Loucy (cell line): Measurements from ENCODE around the gene CABP4.
A peak's percentile ranks its signal among the peaks of the same experiment; 100 is the strongest.

Experiments
- H2AFZ ChIP-seq: fragments of 200-600 bp; sonication (generic); 2 replicates; pipeline ENCODE4 v1.6.0; 2016; ENCODE audit warnings: antibody characterized with exemption, mild to moderate bottlenecking, low read length, moderate library complexity
- H3F3A ChIP-seq: fragments of 200-600 bp; 2 replicates; pipeline ENCODE4 v1.6.0; 2016; ENCODE audit warnings: antibody characterized with exemption, low read depth, mild to moderate bottlenecking
- H3K27me3 ChIP-seq: fragments of 200-600 bp; sonication (generic); 2 replicates; pipeline ENCODE4 v1.6.1; 2014; ENCODE audit warnings: low read length, mild to moderate bottlenecking; ENCODE audit not compliant: insufficient read depth, poor library complexity, severe bottlenecking
- H3K36me3 ChIP-seq: fragments of 200-600 bp; sonication (generic); 2 replicates; pipeline ENCODE4 v1.6.1; 2016; ENCODE audit warnings: low read length; ENCODE audit not compliant: insufficient read depth
- H3K4me1 ChIP-seq: fragments of 200-600 bp; sonication (generic); 2 replicates; pipeline ENCODE4 v1.5.1; 2014; ENCODE audit warnings: low read length, mild to moderate bottlenecking; ENCODE audit not compliant: insufficient read depth, poor library complexity, severe bottlenecking
- H3K4me2 ChIP-seq: fragments of 200-600 bp; sonication (generic); 2 replicates; pipeline ENCODE4 v1.6.0; 2014; ENCODE audit warnings: antibody characterized with exemption, low read length, low read depth, mild to moderate bottlenecking; ENCODE audit not compliant: poor library complexity, severe bottlenecking
- H3K4me3 ChIP-seq: fragments of 200-600 bp; sonication (generic); 2 replicates; pipeline ENCODE4 v1.5.1; 2014; ENCODE audit warnings: low read length, mild to moderate bottlenecking, mixed read lengths; ENCODE audit not compliant: poor library complexity, severe bottlenecking
- H3K79me2 ChIP-seq: fragments of 200-600 bp; sonication (generic); 2 replicates; pipeline ENCODE4 v1.6.1; 2014; ENCODE audit warnings: low read length; ENCODE audit not compliant: insufficient read depth
- H3K9ac ChIP-seq: fragments of 200-600 bp; sonication (generic); 2 replicates; pipeline ENCODE4 v1.6.0; 2014; ENCODE audit warnings: mild to moderate bottlenecking, low read depth, low read length, moderate library complexity; ENCODE audit not compliant: poor library complexity, severe bottlenecking
- H3K9me2 ChIP-seq: fragments of 200-600 bp; sonication (generic); replicated peaks from 2 replicates; pipeline ENCODE4 v1.6.1; 2016; ENCODE audit warnings: low read depth, low read length, mixed read lengths
- H3K9me3 ChIP-seq: fragments of 200-600 bp; sonication (generic); 2 replicates; pipeline ENCODE4 v1.6.1; 2014; ENCODE audit warnings: mild to moderate bottlenecking, antibody characterized with exemption, low read length, low read depth; ENCODE audit not compliant: insufficient read depth
- H4K20me1 ChIP-seq: fragments of 200-600 bp; sonication (generic); 2 replicates; pipeline ENCODE4 v1.6.0; 2014; ENCODE audit warnings: antibody characterized with exemption, low read length, mild to moderate bottlenecking; ENCODE audit not compliant: insufficient read depth, poor library complexity, severe bottlenecking
- CTCF ChIP-seq: fragments of 200-600 bp; sonication (generic); conservative IDR thresholded peaks from 2 replicates; pipeline ENCODE4 v1.5.1; 2014; ENCODE audit warnings: mild to moderate bottlenecking, antibody characterized with exemption, low read length
- EZH2phosphoT487 ChIP-seq: fragments of 200-600 bp; IDR thresholded peaks from 2 replicates; pipeline ENCODE4 v1.6.1; 2018; ENCODE audit warnings: antibody characterized with exemption, mild to moderate bottlenecking, moderate library complexity, borderline replicate concordance

Gene CABP4

DNA sequence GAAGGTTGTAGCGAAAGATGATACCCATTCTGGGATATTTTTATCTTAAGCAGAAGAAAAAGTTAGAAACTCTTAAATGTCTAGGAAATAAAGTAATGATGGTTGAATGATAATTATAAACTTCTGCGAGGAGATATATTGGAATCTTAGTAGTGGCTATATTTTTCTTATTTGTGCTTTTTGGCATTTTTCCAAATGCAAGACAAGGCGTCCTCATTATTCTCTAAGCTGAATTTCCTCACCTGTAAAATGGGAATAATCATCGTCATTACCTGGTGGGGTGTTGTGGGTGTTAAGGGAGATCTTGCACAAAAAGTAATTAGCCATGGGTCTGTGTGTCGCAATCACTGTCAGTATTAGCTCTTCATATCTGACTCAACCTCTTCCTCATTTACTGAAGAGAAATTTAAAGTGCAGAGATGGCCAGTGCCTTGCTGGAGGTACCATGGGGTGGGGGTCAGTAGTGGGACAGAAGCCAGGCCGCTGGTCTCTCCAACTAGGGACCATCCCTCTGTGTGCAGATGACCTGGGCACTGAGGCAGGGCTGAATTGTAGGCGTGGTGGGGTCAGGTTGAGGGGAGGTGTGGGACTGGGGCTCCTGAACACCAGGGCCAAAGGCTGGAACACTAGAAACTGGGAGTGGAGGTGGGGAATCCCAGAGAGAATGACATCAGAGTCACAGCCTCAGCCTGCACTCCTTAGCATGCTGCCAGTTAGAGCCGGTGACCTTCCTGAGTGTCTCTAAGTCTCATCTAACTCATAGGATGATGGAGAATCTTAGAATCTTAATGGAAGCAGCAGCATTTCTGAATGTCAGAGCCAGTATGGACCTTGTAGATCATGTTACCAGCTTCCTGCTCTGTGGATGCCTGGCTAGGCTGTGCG lies 45.9 kb downstream of the CABP4 start:
- no peak for TF ChIP-seq EZH2phosphoT487
- no peak for TF ChIP-seq CTCF
- peak overlapping the region; percentile 53 for H3K4me2 ChIP-seq
- H3K9me3 ChIP-seq, result no peaks in the 10 kb centered on the region
- H3K9me2 ChIP-seq, result no peaks in the 10 kb centered on the region
- peaks cover 16% of the 10 kb centered on the region for H4K20me1 ChIP-seq
- no peak overlapping the region for H2AFZ ChIP-seq
- no peak overlapping the region for H3K4me3 ChIP-seq
- H3K27me3 ChIP-seq, result no peaks in the 10 kb centered on the region
- peaks cover 32% of the 10 kb centered on the region for H3K4me1 ChIP-seq
- peaks cover 4% of the 10 kb centered on the region; the same call in 1 of the 2 replicates for H3K36me3 ChIP-seq
- peaks cover 6% of the 10 kb centered on the region for H3F3A ChIP-seq
- H3K9ac ChIP-seq, result peak overlapping the region; percentile 46
- peaks cover 23% of the 10 kb centered on the region for H3K79me2 ChIP-seq

- Histone ChIP-seq H3K36me3 (peaks cover 4% of the 10 kb centered on the region; the same call in 1 of the 2 replicates), H3K4me1 (peaks cover 39% of the 10 kb centered on the region), H3F3A (peaks cover 6% of the 10 kb centered on the region), H3K27me3 (no peaks in the 10 kb centered on the region), H3K9me3 (no peaks in the 10 kb centered on the region), H4K20me1 (peaks cover 22% of the 10 kb centered on the region), H3K4me3 (no peak overlapping the region), H3K9ac (no peak overlapping the region), H3K79me2 (peaks cover 28% of the 10 kb centered on the region), H3K4me2 (no peak overlapping the region), H3K9me2 (no peaks in the 10 kb centered on the region), H2AFZ (no peak overlapping the region)
- TF ChIP-seq CTCF (no peak), EZH2phosphoT487 (no peak)
These were observed 46.7 kb downstream of the CABP4 start for GRCh38 chr11:67501854-67502253.

- no peaks in the 10 kb centered on the region for H3K9me2 ChIP-seq
- peaks cover 28% of the 10 kb centered on the region for H4K20me1 ChIP-seq
- peaks cover 6% of the 10 kb centered on the region for H3F3A ChIP-seq
- H3K9me3 ChIP-seq, result no peaks in the 10 kb centered on the region
- H3K36me3 ChIP-seq, result peaks cover 4% of the 10 kb centered on the region; the same call in 1 of the 2 replicates
- H2AFZ ChIP-seq, result no peak overlapping the region
- H3K9ac ChIP-seq, result no peak overlapping the region
- H3K4me2 ChIP-seq, result no peak overlapping the region
- no peak overlapping the region for H3K4me3 ChIP-seq
- peaks cover 34% of the 10 kb centered on the region for H3K79me2 ChIP-seq
- H3K4me1 ChIP-seq, result peaks cover 44% of the 10 kb centered on the region
- TF ChIP-seq EZH2phosphoT487 (no peak), CTCF (no peak)
- H3K27me3 ChIP-seq, result no peaks in the 10 kb centered on the region
These were observed 47.3 kb downstream of the CABP4 start for GRCh38 chr11:67502328-67502979.
